Stimulated activated CD8-positive, alpha-beta memory T cell treated with anti-CD3 and anti-CD28 coated beads, Interleukin-2, amount 100 ng/mL, for 1 hour (primary cell): ENCODE measurements around the gene RIC1.
"Not testable (repeated sequence)": the region's sequence is repeated elsewhere in the genome, so short reads cannot be mapped to it uniquely, and the experiment has no call there.

Experiments used
- DNase-seq, 2 donors: peaks; one replicate each; pipeline ENCODE4 v3.0.0-alpha.2; 2020; ENCODE audit warnings: low read depth in 2 of 2

RIC1 gene

GRCh38 chr9:5787759-5788302 lies 158.9 kb downstream of the RIC1 start:
- DNase-seq = no peak

- DNase-seq = no peak
Observed at GRCh38 chr9:5789489-5789888, 160.6 kb downstream of the RIC1 start.

- DNase-seq = no peak
Observed at GRCh38 chr9:5790923-5791322, 162.0 kb downstream of the RIC1 start.

- DNase-seq = no peak
Observed at GRCh38 chr9:5791870-5792269, 163.0 kb downstream of the RIC1 start.

- no peak for DNase-seq
Observed at GRCh38 chr9:5793812-5794211, 164.9 kb downstream of the RIC1 start.

- no peak for DNase-seq
Observed at GRCh38 chr9:5796298-5796697, 167.4 kb downstream of the RIC1 start.

- DNase-seq = no peak
Observed at GRCh38 chr9:5798581-5798980, 169.7 kb downstream of the RIC1 start.

GRCh38 chr9:5799314-5799713 lies 170.4 kb downstream of the RIC1 start:
- DNase-seq = no peak

- DNase-seq = not testable (repeated sequence)
Observed at GRCh38 chr9:5800378-5800777, 171.5 kb downstream of the RIC1 start.

- no peak for DNase-seq
Observed at GRCh38 chr9:5800969-5801738, 172.2 kb downstream of the RIC1 start.

- DNase-seq = no peak
Observed at GRCh38 chr9:5801739-5802113, 172.8 kb downstream of the RIC1 start.

GRCh38 chr9:5805478-5805877 lies 176.6 kb downstream of the RIC1 start:
- DNase-seq = no peak

GRCh38 chr9:5811751-5812150 lies 182.8 kb downstream of the RIC1 start:
- DNase-seq = no peak

GRCh38 chr9:5813824-5814223 lies 184.9 kb downstream of the RIC1 start:
- DNase-seq = no peak

- DNase-seq = no peak
Observed at GRCh38 chr9:5815461-5815860, 186.6 kb downstream of the RIC1 start.

GRCh38 chr9:5817862-5818261 lies 189.0 kb downstream of the RIC1 start:
- DNase-seq = no peak

GRCh38 chr9:5818424-5819142 lies 189.7 kb downstream of the RIC1 start:
- DNase-seq = no peak

GRCh38 chr9:5819174-5819573 lies 190.3 kb downstream of the RIC1 start:
- DNase-seq = no peak

- DNase-seq = no peak
Observed at GRCh38 chr9:5820425-5820824, 191.5 kb downstream of the RIC1 start.

GRCh38 chr9:5825223-5825622 lies 196.3 kb downstream of the RIC1 start:
- DNase-seq = no peak
